HG02840 (cell line): ENCODE results near the gene MYOD1.

Experiments used
- ATAC-seq: cut with Tn5 transposase; IDR thresholded peaks from one replicate; pipeline ENCODE4 v1.9.1; 2021; ENCODE audit warnings: mild to moderate bottlenecking, moderate library complexity, moderate number of reproducible peaks; ENCODE audit not compliant: unreplicated experiment, low FRiP score

The MYOD1 gene

GRCh38 chr11:17700991-17701390 is 18.4 kb upstream of the MYOD1 start:
- no peak for ATAC-seq

- ATAC-seq: no peak
Observed at GRCh38 chr11:17702876-17703275, 16.5 kb upstream of the MYOD1 start.

DNA sequence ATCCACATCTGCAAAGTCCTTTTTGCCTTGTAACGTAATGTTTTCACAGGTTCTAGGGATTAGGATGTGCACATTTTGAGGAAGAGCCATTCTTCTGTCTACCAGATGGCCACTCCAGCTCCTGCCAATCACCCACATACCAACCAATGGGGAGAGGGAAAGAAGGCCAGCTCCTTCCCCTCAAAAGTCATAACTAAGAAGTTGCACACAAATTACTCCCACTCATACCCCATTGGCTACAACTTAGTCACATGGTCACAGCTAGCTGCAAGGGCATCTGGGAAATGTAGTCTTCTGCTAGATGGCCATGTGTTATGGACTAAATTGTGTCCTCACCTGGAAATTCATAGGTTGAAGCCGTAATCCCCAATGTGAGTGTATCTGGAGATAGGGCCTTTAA is 15.4 kb upstream of the MYOD1 start:
- ATAC-seq: no peak

- no peak for ATAC-seq
Observed at GRCh38 chr11:17707830-17708229, 11.5 kb upstream of the MYOD1 start.

- no peak for ATAC-seq
Observed at GRCh38 chr11:17711836-17712235, 7.5 kb upstream of the MYOD1 start.

DNA sequence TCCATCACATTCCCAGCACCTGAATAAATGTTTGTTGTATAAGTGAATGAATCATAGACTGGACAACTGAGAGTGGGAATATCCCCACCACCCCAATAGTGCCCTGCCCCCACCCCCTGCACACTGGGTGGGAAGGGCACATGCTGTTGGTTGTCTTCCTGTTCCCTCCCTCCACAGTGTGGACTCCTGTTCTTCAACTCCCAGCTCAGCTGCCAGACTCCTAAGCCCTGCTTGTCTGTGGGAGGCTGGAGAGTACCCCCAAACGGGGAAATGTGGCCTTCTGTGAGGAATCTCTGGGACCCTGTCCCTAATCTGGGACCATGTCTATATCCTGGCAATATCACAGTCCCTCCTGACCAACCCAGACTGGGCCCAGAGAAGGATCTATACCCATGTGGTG is 5.5 kb upstream of the MYOD1 start:
- no peak for ATAC-seq

DNA sequence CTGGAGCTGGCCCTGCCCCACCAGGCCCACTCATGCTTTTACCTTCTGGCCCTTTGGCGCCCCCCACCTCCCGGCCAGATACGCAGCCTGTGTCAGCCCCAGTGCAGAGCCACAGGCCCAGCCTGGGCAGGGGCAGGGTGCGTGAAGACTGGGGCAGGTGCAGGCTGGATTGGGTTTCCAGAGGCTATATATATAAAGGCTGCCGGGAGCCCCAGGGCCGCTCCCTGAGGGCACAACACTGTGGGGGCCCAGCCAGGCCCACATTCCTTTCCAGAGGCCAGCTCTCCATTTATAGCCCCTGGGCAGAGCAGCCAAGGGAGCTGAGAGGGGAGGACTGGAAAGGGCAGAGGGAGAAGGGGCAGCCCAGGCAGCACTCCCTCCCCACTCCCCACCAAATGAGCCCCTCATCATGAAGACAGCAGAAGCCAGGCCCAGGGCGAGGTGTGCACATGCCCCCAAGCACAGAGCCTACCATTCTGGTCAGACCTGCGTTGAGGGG is 5.0 kb upstream of the MYOD1 start:
- ATAC-seq: no peak

DNA sequence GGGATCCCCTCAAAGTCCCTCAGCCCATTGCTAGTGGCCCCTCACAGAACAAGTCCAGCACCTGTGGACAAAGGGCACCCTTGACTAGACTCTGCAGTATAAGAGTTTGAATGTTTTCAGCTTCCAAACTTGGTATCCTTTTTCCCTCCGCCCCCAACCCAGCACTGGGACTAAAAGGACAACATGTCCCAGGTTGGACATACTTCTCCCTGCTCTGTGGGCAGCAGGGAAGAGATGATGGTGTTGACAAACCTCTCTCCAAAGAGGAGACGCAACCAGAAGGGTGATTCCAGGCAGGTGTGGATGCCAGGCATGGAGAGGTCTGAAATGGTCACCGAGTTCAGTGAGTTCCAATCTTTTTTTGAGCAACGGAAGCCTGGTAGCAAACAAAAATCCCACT is 4.5 kb upstream of the MYOD1 start:
- no peak for ATAC-seq

- no peak for ATAC-seq
Observed at GRCh38 chr11:17716807-17717206, 2.6 kb upstream of the MYOD1 start.

DNA sequence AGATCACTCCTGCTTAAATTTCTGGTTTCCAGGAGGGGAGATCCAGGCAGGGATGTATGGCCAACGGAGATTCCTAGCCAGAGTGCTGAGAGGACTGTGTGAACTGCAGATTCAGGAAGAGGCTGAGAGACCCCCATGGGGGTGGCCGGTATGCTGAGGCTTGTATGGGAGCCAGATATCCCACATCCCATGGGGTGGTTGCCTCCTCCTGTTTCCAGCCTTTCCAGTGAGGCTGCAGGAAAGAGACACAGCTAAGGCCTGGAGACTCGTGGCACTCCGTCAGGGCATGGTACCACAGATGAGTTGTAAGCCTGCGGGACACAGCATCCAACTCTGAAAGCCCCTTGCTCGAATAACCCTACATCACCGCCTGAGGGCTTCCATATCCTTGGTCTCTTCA is 1.4 kb upstream of the MYOD1 start:
- no peak for ATAC-seq

- ATAC-seq: no peak
Observed at GRCh38 chr11:17718510-17718962, 835 bp upstream of the MYOD1 start.

GRCh38 chr11:17719938-17720795 is 796 bp downstream of the MYOD1 start:
- ATAC-seq: no peak

DNA sequence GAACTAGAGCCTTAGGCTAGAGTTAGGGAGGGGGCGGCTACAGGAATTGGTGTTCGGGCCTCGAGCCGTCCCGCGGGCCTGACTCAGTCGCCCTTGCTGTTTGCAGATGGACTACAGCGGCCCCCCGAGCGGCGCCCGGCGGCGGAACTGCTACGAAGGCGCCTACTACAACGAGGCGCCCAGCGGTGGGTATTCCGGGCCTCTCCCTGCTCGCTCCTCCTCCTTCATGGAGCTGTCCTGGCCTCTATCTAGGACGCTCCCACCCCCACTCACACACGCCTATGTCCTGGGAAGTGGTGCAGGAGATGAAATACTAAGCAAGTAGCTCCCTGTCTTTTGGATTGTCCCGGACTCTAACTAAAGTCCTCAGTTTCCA is 1.4 kb downstream of the MYOD1 start:
- ATAC-seq: no peak

- no peak for ATAC-seq
Observed at GRCh38 chr11:17721242-17721999, 2.0 kb downstream of the MYOD1 start.

DNA sequence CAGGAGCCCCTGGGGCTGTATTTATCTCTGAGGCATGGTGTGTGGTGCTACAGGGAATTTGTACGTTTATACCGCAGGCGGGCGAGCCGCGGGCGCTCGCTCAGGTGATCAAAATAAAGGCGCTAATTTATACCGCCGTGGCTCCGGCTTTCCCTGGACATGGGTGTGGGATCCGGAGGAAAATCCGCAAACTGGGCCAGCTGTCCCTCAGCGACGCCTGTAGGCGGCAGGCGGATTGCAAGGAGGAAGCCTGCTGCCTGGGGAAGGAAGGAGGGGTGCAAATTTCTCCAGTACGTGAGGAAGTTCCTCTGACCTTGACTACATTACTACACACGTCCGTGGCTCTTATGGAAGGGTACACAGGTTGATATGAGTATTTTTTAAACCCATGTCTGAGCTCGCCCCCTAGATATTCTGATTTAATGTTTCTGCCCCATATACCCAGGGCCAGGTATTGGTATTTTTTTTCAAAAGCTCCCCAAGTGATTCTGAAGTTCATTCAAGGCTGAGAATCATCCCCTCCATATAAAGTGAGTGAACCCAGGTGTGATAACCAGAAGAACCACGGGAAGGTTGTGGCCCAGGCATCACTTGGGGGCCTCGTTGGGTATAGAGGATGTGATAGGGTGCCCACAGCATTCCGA is 2.8 kb downstream of the MYOD1 start:
- no peak for ATAC-seq

DNA sequence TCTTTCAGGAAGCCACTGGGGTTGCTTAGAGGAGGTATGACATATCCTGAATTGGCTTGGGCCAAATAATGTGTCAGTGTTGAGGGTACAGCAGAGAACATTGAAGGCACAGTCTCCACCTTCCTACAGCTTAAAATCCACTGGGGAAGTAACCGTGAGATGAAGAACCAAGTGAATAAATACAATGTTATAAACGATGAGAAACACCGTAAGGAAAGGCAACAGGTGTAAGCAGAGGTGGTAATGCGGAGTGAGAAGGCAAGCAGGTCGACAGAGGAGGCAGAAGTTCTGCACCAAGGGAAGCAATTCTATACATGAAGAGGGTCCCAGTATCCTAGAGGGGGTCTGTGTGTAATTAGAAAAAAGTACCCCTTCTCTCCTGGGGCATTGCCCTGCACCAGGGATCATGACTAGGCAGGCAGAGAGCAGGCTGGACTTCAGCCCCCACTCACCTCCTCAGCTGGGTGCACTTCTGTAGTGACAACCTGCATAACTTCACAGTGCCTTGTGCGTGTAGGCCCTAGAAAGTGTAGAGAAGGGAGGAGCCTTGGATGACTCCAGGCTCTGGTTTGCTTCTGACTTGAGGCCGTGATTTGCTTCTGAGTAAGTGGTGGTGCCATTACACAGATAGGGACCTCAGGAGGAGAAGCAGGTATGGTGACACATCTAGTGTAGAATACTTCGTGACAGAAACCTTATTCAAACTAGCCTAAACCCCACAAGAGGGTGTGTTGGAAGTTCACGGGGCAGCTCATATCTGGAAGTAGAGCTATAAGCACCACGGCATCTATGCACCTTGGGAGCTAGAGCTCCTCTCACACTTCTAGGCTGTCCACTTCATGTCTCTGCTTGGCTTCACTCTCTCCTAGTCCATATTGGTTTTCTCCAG is 4.9 kb downstream of the MYOD1 start:
- no peak for ATAC-seq

- ATAC-seq: no peak
Observed at GRCh38 chr11:17725174-17725573, 5.8 kb downstream of the MYOD1 start.

DNA sequence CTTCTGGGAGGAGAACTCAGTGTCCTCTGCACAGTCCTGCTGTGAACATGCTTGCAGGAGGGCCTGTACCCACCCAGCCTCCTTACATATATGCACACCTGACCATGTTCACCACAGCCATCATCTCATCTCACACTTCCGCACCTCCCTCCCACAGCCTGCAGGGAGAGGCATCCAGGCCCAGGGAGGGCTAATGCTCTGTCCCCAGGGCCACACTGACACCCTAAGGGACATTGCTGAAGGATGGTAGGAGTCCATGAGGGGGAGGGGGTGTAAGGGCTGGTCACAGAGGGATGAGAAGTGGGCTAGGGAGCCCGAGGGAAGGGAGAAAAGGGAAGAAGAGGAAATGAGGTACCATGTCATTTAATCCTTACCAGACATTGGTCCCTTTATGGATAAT is 10.8 kb downstream of the MYOD1 start:
- no peak for ATAC-seq

GRCh38 chr11:17730608-17731462 is 11.5 kb downstream of the MYOD1 start:
- ATAC-seq: peak; percentile 78
